IPS-20b (cell line): ENCODE measurements around the gene NDUFC2.

Experiments
- H3K27ac ChIP-seq: one replicate; pipeline ENCODE4 v1.5.1; 2013; ENCODE audit warnings: low read length
- H3K27me3 ChIP-seq: 2 replicates; pipeline ENCODE4 v1.6.1; 2013; ENCODE audit warnings: mild to moderate bottlenecking, low read length, inconsistent platforms; ENCODE audit not compliant: insufficient read depth
- H3K36me3 ChIP-seq: 2 replicates; pipeline ENCODE4 v1.6.1; 2013; ENCODE audit warnings: low read depth, mild to moderate bottlenecking, inconsistent platforms, low read length, moderate library complexity; ENCODE audit not compliant: insufficient read depth
- H3K4me1 ChIP-seq: 2 replicates; pipeline ENCODE4 v1.6.1; 2013; ENCODE audit warnings: mild to moderate bottlenecking, control low read depth, inconsistent platforms, low read length, moderate library complexity; ENCODE audit not compliant: insufficient read depth
- H3K4me3 ChIP-seq: 2 replicates; pipeline ENCODE4 v1.5.1; 2013; ENCODE audit warnings: mild to moderate bottlenecking, low read length, inconsistent platforms
- H3K9ac ChIP-seq: 2 replicates; pipeline ENCODE4 v1.6.1; 2013; ENCODE audit warnings: low read depth, mild to moderate bottlenecking, inconsistent platforms, low read length, moderate library complexity
- H3K9me3 ChIP-seq: 2 replicates; pipeline ENCODE4 v1.6.1; 2013; ENCODE audit warnings: mild to moderate bottlenecking, low read depth, low read length, inconsistent platforms; ENCODE audit not compliant: insufficient read depth

NDUFC2 gene

GRCh38 chr11:78079232-78080083 is at the start of gene NDUFC2:
Gene NDUFC2 (minus strand): TSS chr11:78079862. CDS start chr11:78079744, 118 bp downstream.
- Histone ChIP-seq H3K27ac (no peak within 1 kb of the TSS), H3K36me3 (no peaks in the 10 kb centered on the region; the same call in 1 of the 2 replicates), H3K4me1 (0 out of 2 replicates have a peak, but pooled peaks cover 7% of the 10 kb centered on the region), H3K9ac (peak within 1 kb of the TSS; percentile 92), H3K27me3 (no peaks in the 10 kb centered on the region), H3K9me3 (no peaks in the 10 kb centered on the region), H3K4me3 (peak within 1 kb of the TSS; percentile 98)

DNA sequence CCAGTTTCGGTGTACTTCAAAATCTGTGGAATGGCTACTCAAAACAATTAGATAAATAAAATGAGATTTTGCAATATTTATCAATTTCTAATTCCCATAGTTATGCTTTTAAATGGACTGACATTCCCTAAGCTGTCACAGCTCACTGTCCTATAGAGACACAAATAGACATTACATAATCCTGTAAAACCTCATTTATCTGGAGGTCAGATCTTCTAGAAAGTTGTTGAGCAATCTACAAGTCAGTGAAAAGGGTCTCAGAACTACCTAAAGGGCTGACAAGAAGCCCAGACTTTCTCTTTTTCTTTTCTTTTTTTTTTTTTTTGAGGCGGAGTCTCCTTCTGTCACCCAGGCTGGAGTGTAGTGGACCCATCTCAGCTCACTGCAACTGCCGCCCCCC is 47.7 kb upstream of the NDUFC2 start:
- Histone ChIP-seq H3K27me3 (no peaks in the 10 kb centered on the region), H3K4me3 (no peak overlapping the region), H3K4me1 (no peaks in the 10 kb centered on the region), H3K9ac (no peak overlapping the region), H3K9me3 (no peaks in the 10 kb centered on the region), H3K27ac (no peak overlapping the region), H3K36me3 (peaks cover 19% of the 10 kb centered on the region)

DNA sequence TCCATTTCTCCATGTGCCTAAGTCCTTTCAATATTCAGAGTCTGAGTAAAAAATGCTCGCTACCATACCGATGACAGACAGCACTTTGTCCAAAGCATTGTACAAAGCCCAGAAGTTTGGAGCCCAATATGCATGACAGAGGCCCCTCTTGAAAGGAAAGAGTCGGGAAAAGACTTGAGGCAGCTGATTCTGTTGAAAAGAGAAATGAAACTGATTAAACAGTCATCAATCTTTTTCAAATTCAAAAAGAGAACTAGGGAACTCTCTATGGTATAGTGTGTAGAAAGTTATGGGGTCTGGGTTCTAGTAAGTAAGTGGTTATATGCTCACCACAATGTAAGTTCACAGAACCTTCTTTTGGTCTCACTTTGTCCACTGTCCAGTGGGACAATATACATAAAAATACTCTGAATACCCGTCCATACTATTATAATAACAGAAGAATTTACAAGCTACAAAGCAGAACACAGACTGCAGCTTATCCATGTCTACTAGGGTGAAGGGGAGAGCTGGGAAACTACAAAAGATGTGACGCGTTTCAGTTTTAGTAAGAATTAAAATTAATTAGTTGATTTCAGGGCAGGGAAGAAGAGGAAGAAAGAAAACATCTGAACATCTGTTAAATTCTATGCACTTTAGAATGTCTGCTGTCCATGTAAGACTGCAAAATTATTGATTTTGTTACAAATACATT is 33.1 kb upstream of the NDUFC2 start:
- no peak overlapping the region for H3K9ac ChIP-seq

DNA sequence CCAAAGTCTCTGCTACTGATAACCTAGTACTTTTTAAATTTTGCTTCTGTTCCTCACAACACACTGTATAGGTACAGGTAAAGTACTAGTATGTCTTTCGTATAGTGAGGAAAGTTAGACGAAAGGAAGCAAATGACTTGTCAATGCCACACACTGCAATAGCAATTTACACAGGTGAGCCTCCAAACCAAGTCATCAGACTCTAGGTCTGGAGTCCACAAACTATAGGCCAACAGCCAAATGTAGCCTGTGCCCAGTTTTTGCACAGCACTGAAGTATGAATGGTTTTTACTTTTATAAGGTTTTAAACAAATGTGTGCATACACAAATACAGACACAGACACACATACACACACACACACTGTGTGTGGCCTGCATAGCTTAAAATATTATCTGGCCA is 31.6 kb upstream of the NDUFC2 start:
- Histone ChIP-seq H3K27ac (no peak overlapping the region), H3K4me1 (no peaks in the 10 kb centered on the region), H3K9ac (no peak overlapping the region), H3K36me3 (peaks cover 71% of the 10 kb centered on the region), H3K27me3 (no peaks in the 10 kb centered on the region), H3K9me3 (no peaks in the 10 kb centered on the region), H3K4me3 (no peak overlapping the region)

More for the DNA sequence above, 33.1 kb upstream of the NDUFC2 start:
- Histone ChIP-seq H3K36me3 (peaks cover 74% of the 10 kb centered on the region), H3K4me3 (no peak overlapping the region), H3K9me3 (no peaks in the 10 kb centered on the region), H3K4me1 (no peaks in the 10 kb centered on the region), H3K27ac (no peak overlapping the region), H3K27me3 (no peaks in the 10 kb centered on the region)

DNA sequence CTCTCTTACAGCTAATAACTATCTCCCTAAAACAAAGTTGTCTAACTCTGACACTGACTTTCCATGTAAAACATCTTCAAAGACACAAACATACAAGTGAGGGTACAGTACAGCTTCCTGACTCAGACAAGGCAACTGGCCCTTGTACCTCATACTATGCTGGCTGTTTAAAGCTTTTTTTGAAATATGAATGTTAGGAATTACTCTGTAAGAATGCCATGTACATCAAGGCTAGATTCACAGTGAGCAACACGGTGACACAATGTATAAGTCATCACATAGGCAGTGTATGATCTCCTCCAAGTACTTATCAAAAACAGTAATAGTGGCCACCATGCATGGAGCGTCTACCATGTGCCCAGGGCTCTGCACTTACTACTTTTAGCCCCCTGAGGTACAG is 31.2 kb upstream of the NDUFC2 start:
- Histone ChIP-seq H3K36me3 (peaks cover 70% of the 10 kb centered on the region), H3K27ac (no peak overlapping the region), H3K4me1 (no peaks in the 10 kb centered on the region), H3K9ac (no peak overlapping the region), H3K4me3 (no peak overlapping the region), H3K27me3 (no peaks in the 10 kb centered on the region), H3K9me3 (no peaks in the 10 kb centered on the region)

- no peaks in the 10 kb centered on the region for H3K4me1 ChIP-seq
- H3K9me3 ChIP-seq, result no peaks in the 10 kb centered on the region
- no peaks in the 10 kb centered on the region for H3K27me3 ChIP-seq
- H3K27ac ChIP-seq, result no peak overlapping the region
- peaks cover 65% of the 10 kb centered on the region for H3K36me3 ChIP-seq
- no peak overlapping the region for H3K4me3 ChIP-seq
- no peak overlapping the region for H3K9ac ChIP-seq
Observed at GRCh38 chr11:78110351-78110750, 30.7 kb upstream of the NDUFC2 start.

DNA sequence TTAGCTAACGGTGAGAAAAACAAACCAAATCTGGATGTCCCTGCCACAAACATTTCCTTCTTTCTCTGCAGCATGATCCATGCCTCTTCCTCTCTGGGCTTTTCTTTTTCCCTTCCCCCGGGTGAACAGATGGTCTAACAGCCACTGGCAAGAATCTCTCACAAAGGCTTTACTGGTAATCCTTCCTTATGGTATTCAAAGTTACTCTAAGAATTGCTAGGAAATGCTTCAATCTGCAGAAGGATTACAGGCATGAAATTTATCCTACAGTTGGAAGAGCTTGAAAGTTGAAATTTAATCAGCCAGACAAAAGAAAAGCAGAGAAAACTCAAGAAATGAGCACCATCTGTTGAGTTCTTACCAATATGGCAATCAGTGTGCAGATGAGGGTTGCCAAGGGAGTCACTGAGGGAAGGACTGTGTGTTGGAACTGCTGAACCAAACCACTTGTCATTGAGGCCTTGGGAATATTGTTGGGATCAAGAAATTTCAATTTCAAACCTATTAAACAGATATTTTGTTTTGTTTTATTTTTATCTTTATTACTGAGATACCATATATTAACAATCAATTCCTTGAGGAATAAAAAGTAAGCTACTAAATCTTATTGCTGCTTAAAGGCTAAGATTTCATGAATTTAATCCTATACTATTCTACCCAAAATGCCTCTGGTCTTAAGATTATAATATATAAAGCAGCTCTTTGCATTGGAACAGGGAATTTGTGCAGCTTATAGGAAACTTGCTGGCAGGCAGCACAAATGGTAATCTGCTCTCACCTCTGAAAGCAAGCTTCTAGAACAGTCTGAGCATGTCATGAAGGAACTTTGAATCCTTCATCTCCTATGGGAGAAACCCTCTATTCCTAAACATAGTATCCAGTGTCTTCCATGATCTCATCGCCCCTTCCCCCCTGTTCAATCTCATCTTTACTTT is 29.7 kb upstream of the NDUFC2 start:
- Histone ChIP-seq H3K27ac (no peak overlapping the region), H3K36me3 (peaks cover 64% of the 10 kb centered on the region), H3K27me3 (no peaks in the 10 kb centered on the region)

GRCh38 chr11:78100676-78101472 is 21.2 kb upstream of the NDUFC2 start:
- H3K4me1 ChIP-seq, result no peaks in the 10 kb centered on the region
- no peaks in the 10 kb centered on the region for H3K27me3 ChIP-seq
- no peak overlapping the region for H3K4me3 ChIP-seq
- no peak overlapping the region for H3K27ac ChIP-seq
- peaks cover 56% of the 10 kb centered on the region for H3K36me3 ChIP-seq
- H3K9ac ChIP-seq, result no peak overlapping the region
- no peaks in the 10 kb centered on the region for H3K9me3 ChIP-seq

More for the DNA sequence above, 29.7 kb upstream of the NDUFC2 start:
- Histone ChIP-seq H3K9ac (no peak overlapping the region), H3K4me1 (no peaks in the 10 kb centered on the region), H3K9me3 (no peaks in the 10 kb centered on the region), H3K4me3 (no peak overlapping the region)

DNA sequence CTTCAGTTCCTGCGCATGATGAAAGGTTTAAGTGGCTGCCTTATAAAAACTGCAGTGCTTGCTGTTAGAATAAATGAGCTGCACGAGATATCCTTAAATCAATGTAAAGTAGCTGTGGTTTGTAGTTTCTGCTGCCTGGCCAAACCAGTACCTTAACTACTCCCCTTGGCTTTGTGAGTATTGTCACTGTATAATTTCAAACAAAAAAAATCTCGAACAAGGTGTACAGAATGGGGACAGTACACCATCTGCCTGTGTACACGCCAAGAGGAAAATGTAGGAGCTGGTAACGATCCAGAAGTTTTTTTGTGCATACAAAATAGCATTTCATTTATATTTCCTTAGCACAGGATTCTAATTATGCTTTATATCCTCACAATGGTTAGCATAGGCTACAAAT is 20.6 kb upstream of the NDUFC2 start:
- Histone ChIP-seq H3K4me1 (no peaks in the 10 kb centered on the region), H3K9ac (no peak overlapping the region), H3K36me3 (peaks cover 56% of the 10 kb centered on the region), H3K27ac (no peak overlapping the region), H3K9me3 (no peaks in the 10 kb centered on the region), H3K27me3 (no peaks in the 10 kb centered on the region), H3K4me3 (no peak overlapping the region)

- Histone ChIP-seq H3K4me1 (no peaks in the 10 kb centered on the region), H3K9me3 (no peaks in the 10 kb centered on the region), H3K27ac (no peak overlapping the region), H3K9ac (no peak overlapping the region), H3K36me3 (peaks cover 56% of the 10 kb centered on the region), H3K4me3 (no peak overlapping the region), H3K27me3 (no peaks in the 10 kb centered on the region)
Observed at GRCh38 chr11:78099666-78100065, 20.0 kb upstream of the NDUFC2 start.
